Naive B cell (primary cell): ENCODE measurements around the gene ERBB2. TPM values are rescaled to one million over a fixed set of nuclear protein-coding genes. Genes with fewer than 3 reads are reported as not detected.
A peak's percentile ranks its signal among the peaks of the same experiment; 100 is the strongest.
"Not testable (repeated sequence)": the region's sequence is repeated elsewhere in the genome, so short reads cannot be mapped to it uniquely, and the experiment has no call there.

Experiments
- ATAC-seq, 2 donors: fragments of 150-1000 bp; cut with Tn5 transposase; 2 replicates each; pipeline ENCODE4 v1.10.0; 2021; ENCODE audit warnings: low read depth in 2 of 2, mild to moderate bottlenecking in 2 of 2, moderate library complexity in 2 of 2
- DNase-seq: peaks from one replicate; pipeline ENCODE4 v3.0.0; 2022
- H3K27ac Mint-ChIP-seq, 6 donors: one replicate each; pipeline ENCODE4 v1.8.0; 2020 to 2022; ENCODE audit warnings: mild to moderate bottlenecking in 6 of 6, mixed read lengths in 6 of 6, moderate library complexity in 5 of 6, inconsistent platforms in 2 of 6
- H3K27me3 Mint-ChIP-seq, 3 donors: one replicate each; pipeline ENCODE4 v1.8.0; 2021 to 2022; ENCODE audit warnings: mixed read lengths in 3 of 3, mild to moderate bottlenecking in 1 of 3
- H3K36me3 Mint-ChIP-seq, 2 donors: one replicate each; pipeline ENCODE4 v1.8.0; 2020 to 2022; ENCODE audit warnings: mixed read lengths in 2 of 2, inconsistent platforms in 1 of 2, mild to moderate bottlenecking in 1 of 2
- H3K4me1 Mint-ChIP-seq, 3 donors: one replicate each; pipeline ENCODE4 v1.8.0; 2020 to 2022; ENCODE audit warnings: mixed read lengths in 3 of 3, inconsistent platforms in 1 of 3, mild to moderate bottlenecking in 1 of 3, moderate library complexity in 1 of 3
- H3K4me3 Mint-ChIP-seq, 8 donors: one replicate each; pipeline ENCODE4 v1.8.0; 2020 to 2022; ENCODE audit warnings: mild to moderate bottlenecking in 8 of 8, mixed read lengths in 8 of 8, moderate library complexity in 8 of 8, inconsistent platforms in 2 of 8
- H3K9me3 Mint-ChIP-seq, 7 donors: one replicate each; pipeline ENCODE4 v1.8.0; 2020 to 2022; ENCODE audit warnings: mixed read lengths in 7 of 7, mild to moderate bottlenecking in 5 of 7, inconsistent platforms in 2 of 7, moderate library complexity in 1 of 7
- polyA plus RNA-seq, 6 donors: library from polyadenylated mRNA; unstranded; fragments of 300-500 nt; fragmentation: Illumina TruSeq; gene quantifications; one replicate each; pipeline ENCODE4 v1.2.3, GENCODE V29; 2021; ENCODE audit warnings: low read depth in 6 of 6

Gene ERBB2
- polyA plus RNA-seq, 6 donors from 2014 or later, result 0.20 to 3.0 (median 1.1) TPM

GRCh38 chr17:39706383-39706782, 6.5 kb downstream of the ERBB2 start:
- Mint-ChIP-seq H3K36me3 (peaks cover 0 to 3% of the 10 kb centered on the region in 2 donors), H3K4me1 (peaks cover 16 to 23% (median 22%) of the 10 kb centered on the region in 3 donors), H3K27me3 (peaks cover 3 to 6% (median 5%) of the 10 kb centered on the region in 3 donors), H3K4me3 (no peak overlapping the region), H3K9me3 (no peaks in the 10 kb centered on the region), H3K27ac (no peak overlapping the region)
- DNase-seq (no peak), ATAC-seq (no peak)

GRCh38 chr17:39706921-39707337, 7.1 kb downstream of the ERBB2 start:
- H3K9me3 Mint-ChIP-seq, result no peaks in the 10 kb centered on the region
- H3K27ac Mint-ChIP-seq, result peak overlapping the region in 3 of 6 donors; percentile 39 to 87 (median 86)

DNA sequence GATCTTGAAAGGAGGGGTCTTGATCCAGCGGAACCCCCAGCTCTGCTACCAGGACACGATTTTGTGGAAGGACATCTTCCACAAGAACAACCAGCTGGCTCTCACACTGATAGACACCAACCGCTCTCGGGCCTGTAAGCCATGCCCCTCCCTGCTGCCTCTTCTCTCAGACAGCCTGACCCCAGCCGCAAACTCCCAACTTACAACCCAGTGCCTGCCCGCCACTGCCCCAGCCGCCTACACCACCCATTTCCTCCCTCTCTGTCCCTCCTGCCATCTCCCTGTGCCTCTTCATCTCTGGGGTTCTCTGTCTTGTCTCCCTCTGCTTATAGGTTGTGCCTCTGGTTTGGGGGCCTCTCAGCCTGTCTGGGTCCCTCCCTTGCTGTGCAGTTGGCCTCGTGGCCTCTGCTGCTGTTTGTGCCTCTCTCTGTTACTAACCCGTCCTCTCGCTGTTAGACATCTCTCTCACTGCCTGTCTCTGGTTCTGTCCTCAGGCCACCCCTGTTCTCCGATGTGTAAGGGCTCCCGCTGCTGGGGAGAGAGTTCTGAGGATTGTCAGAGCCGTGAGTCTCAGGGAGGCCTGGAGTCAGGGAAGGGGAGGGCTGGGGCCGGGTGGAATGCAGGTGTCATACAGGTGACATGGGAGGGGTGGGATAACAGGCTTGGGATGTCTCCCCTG, 9.6 kb downstream of the ERBB2 start:
- ATAC-seq (no peak), DNase-seq (no peak)
- H3K36me3 Mint-ChIP-seq, result no peaks in the 10 kb centered on the region
- peaks cover 15 to 16% (median 16%) of the 10 kb centered on the region in 3 donors for H3K4me1 Mint-ChIP-seq
- peak overlapping the region in 2 of 8 donors; percentile 2 to 57 for H3K4me3 Mint-ChIP-seq
- H3K27ac Mint-ChIP-seq, result peak overlapping the region in 1 of 6 donors; percentile 74
- no peaks in the 10 kb centered on the region for H3K27me3 Mint-ChIP-seq
- no peaks in the 10 kb centered on the region for H3K9me3 Mint-ChIP-seq

More at GRCh38 chr17:39706921-39707337, 7.1 kb downstream of the ERBB2 start:
- Mint-ChIP-seq H3K4me3 (peak overlapping the region in 3 of 8 donors; percentile 30 to 76 (median 30)), H3K27me3 (peaks cover 0 to under 1% (median 0%) of the 10 kb centered on the region in 3 donors), H3K36me3 (no peaks in the 10 kb centered on the region), H3K4me1 (peaks cover 16 to 21% (median 21%) of the 10 kb centered on the region in 3 donors)
- no peak for ATAC-seq
- no peak for DNase-seq

GRCh38 chr17:39709998-39710964, 10.4 kb downstream of the ERBB2 start:
- DNase-seq (no peak), ATAC-seq (no peak)
- Mint-ChIP-seq H3K9me3 (no peaks in the 10 kb centered on the region), H3K27me3 (no peaks in the 10 kb centered on the region), H3K36me3 (no peaks in the 10 kb centered on the region), H3K4me3 (no peak overlapping the region), H3K4me1 (peaks cover 15 to 16% (median 16%) of the 10 kb centered on the region in 3 donors), H3K27ac (peak overlapping the region in 1 of 6 donors; percentile 74)

DNA sequence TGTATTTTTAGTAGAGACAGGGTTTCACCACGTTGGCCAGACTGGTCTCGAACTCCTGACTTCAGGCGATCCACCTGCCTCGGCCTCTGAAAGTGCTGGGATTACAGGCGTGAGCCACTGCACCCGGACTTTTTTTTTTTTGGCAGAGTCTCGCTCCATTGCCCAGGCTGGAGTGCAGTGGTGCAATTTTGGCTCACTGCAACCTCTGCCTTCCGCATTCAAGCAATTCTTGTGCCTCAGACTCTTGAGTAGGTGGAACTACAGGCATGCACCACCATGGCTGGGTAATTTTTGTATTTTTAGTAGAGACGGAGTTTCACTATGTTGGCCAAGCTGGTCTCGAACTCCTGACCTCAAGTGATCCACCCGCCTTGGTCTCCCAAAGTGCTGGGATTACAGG, 11.2 kb downstream of the ERBB2 start:
- H3K4me3 Mint-ChIP-seq, H3K27me3 Mint-ChIP-seq, H3K27ac Mint-ChIP-seq, H3K36me3 Mint-ChIP-seq, ATAC-seq, H3K9me3 Mint-ChIP-seq, DNase-seq: not testable (repeated sequence)
- H3K4me1 Mint-ChIP-seq, result peaks cover 15 to 16% (median 16%) of the 10 kb centered on the region in 3 donors

DNA sequence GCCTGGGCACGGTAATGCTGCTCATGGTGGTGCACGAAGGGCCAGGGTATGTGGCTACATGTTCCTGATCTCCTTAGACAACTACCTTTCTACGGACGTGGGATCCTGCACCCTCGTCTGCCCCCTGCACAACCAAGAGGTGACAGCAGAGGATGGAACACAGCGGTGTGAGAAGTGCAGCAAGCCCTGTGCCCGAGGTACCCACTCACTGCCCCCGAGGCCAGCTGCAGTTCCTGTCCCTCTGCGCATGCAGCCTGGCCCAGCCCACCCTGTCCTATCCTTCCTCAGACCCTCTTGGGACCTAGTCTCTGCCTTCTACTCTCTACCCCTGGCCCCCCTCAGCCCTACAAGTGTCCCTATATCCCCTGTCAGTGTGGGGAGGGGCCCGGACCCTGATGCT, 12.0 kb downstream of the ERBB2 start:
- ATAC-seq (no peak), DNase-seq (no peak)
- H3K4me3 Mint-ChIP-seq, result no peak overlapping the region
- H3K36me3 Mint-ChIP-seq, result no peaks in the 10 kb centered on the region
- H3K27me3 Mint-ChIP-seq, result no peaks in the 10 kb centered on the region
- peaks cover 13 to 15% (median 14%) of the 10 kb centered on the region in 3 donors for H3K4me1 Mint-ChIP-seq
- H3K9me3 Mint-ChIP-seq, result no peaks in the 10 kb centered on the region
- H3K27ac Mint-ChIP-seq, result no peak overlapping the region

- no peaks in the 10 kb centered on the region for H3K36me3 Mint-ChIP-seq
- H3K4me3 Mint-ChIP-seq, result no peak overlapping the region
- DNase-seq, result no peak
- H3K9me3 Mint-ChIP-seq, result no peaks in the 10 kb centered on the region
- no peaks in the 10 kb centered on the region for H3K27me3 Mint-ChIP-seq
- H3K27ac Mint-ChIP-seq, result no peak overlapping the region
- peaks cover under 1 to 6% (median under 1%) of the 10 kb centered on the region in 3 donors for H3K4me1 Mint-ChIP-seq
- no peak for ATAC-seq
These were observed 14.4 kb downstream of the ERBB2 start for GRCh38 chr17:39714234-39714633.

DNA sequence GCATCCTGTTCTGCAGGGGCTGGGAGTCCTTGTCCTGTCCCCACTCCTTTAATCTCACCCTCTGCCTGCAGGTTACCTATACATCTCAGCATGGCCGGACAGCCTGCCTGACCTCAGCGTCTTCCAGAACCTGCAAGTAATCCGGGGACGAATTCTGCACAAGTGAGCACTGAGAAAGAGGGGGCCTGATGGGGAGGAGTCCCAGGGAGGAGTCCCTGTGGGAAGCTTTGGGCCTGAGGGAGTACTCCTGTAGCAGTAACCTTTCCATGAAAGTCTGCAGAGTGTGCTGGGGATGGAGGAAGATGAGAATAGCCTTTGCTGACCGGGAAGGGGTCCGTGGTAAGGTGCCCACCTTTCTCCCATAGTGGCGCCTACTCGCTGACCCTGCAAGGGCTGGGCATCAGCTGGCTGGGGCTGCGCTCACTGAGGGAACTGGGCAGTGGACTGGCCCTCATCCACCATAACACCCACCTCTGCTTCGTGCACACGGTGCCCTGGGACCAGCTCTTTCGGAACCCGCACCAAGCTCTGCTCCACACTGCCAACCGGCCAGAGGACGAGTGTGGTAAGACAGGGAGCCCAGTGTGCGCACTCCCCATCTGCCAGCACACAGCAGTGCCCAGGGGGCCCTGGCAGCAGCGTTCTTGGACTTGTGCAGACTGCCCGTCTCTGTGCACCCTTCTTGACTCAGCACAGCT, 15.7 kb downstream of the ERBB2 start:
- Mint-ChIP-seq H3K36me3 (no peaks in the 10 kb centered on the region), H3K27me3 (no peaks in the 10 kb centered on the region), H3K27ac (no peak overlapping the region), H3K4me3 (no peak overlapping the region), H3K9me3 (no peaks in the 10 kb centered on the region), H3K4me1 (peaks cover 0 to 6% (median 4%) of the 10 kb centered on the region in 3 donors)
- ATAC-seq, result no peak
- DNase-seq, result no peak

DNA sequence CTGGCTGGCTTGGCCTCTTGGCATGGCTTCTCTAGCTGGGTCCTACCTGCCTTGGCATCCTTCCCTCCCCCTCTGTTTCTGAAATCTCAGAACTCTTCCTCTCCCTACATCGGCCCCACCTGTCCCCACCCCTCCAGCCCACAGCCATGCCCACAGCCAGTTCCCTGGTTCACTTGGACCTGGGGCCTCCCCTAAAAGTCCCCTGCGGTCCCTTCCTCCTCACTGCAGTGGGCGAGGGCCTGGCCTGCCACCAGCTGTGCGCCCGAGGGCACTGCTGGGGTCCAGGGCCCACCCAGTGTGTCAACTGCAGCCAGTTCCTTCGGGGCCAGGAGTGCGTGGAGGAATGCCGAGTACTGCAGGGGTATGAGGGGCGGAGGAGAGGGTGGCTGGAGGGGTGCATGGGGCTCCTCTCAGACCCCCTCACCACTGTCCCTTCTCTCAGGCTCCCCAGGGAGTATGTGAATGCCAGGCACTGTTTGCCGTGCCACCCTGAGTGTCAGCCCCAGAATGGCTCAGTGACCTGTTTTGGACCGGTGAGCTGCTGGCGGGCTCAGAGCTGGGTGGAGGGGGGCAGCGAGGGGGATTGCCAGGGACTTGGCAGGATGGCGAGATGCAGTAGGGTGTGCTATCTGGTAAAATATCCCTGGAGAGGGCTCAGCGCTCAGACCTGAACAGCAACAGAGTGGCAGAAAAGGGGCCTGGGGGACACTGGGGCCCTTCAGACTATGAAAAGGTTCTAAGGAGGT, 16.4 kb downstream of the ERBB2 start:
- Mint-ChIP-seq H3K36me3 (no peaks in the 10 kb centered on the region), H3K27me3 (no peaks in the 10 kb centered on the region), H3K9me3 (no peaks in the 10 kb centered on the region), H3K4me3 (no peak overlapping the region), H3K4me1 (peaks cover 0 to 6% (median 4%) of the 10 kb centered on the region in 3 donors), H3K27ac (no peak overlapping the region)
- ATAC-seq (no peak), DNase-seq (no peak)

- Mint-ChIP-seq H3K27ac (peak overlapping the region in 1 of 6 donors; percentile 62), H3K4me1 (peaks cover 0 to 6% (median 4%) of the 10 kb centered on the region in 3 donors), H3K36me3 (no peaks in the 10 kb centered on the region), H3K27me3 (no peaks in the 10 kb centered on the region), H3K4me3 (no peak overlapping the region), H3K9me3 (no peaks in the 10 kb centered on the region)
- DNase-seq, result no peak
- ATAC-seq, result no peak
These were observed 17.1 kb downstream of the ERBB2 start for GRCh38 chr17:39716879-39717536.

DNA sequence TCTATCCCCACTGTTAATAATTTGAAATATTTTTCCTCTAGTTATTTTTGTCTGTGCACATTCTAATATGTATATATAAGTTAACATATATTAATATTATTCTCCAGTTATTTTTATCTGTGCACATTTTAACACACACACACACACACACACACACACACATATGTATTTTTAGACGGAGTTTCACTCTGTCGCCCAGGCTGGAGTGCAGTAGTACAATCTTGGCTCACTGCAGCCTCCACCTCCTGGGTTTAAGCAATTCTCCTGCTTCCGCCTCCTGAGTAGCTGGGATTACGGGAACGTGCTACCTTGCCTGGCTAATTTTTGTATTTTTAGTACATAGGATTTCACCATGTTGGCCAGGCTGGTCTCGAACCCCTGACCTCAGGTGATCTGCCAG, 17.8 kb downstream of the ERBB2 start:
- H3K27me3 Mint-ChIP-seq, result no peaks in the 10 kb centered on the region
- DNase-seq (no peak), ATAC-seq (no peak)
- H3K4me1 Mint-ChIP-seq, result peaks cover 0 to 6% (median 4%) of the 10 kb centered on the region in 3 donors
- no peaks in the 10 kb centered on the region for H3K9me3 Mint-ChIP-seq
- H3K27ac Mint-ChIP-seq, result no peak overlapping the region
- no peak overlapping the region for H3K4me3 Mint-ChIP-seq
- no peaks in the 10 kb centered on the region for H3K36me3 Mint-ChIP-seq

DNA sequence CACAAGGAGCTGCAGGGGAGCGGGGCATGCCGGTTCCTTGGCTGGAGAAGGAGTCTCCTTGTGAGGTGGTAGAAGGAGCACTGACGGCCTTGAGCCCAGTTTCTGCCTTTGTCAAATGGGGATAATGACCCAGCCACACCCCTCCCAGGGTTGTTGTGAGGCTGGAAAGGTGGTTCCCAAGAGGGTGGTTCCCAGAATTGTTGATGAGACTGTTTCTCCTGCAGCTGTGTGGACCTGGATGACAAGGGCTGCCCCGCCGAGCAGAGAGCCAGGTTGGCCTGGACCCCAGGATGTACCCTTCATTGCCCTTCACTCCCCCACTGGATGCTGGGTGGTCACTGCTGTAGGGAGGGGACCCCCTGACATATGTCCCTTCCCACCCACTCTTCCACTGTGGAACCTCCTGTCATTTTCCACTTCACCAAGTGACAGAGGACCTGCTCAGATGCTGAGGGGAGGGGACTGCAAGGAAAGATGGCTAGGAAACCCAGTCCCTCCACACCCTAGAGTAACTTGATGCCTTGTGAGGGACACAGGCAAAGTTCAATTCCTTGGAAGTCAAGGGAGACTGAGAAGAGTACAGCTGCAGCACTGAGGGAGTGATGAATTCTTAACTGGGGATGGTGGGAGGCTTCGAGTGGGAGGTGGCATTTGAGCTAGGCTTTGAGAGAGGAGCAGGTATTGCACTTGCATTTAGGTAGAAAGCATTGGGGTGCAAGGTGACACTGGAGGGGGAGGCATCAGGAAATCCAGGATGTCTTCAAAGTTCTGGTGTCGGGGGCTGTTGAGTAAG, 19.9 kb downstream of the ERBB2 start:
- ATAC-seq (no peak), DNase-seq (no peak)
- Mint-ChIP-seq H3K4me1 (peaks cover 0 to 6% (median 4%) of the 10 kb centered on the region in 3 donors), H3K27ac (peak overlapping the region in 1 of 6 donors; percentile 51), H3K27me3 (no peaks in the 10 kb centered on the region), H3K36me3 (no peaks in the 10 kb centered on the region), H3K9me3 (no peaks in the 10 kb centered on the region), H3K4me3 (no peak overlapping the region)
